Breast epithelium (tissue), 3 donors: ENCODE measurements around the gene HMCN1.

ENCODE experiments used
- POLR2A ChIP-seq: fragments of 450-650 bp; IDR thresholded peaks from one replicate; pipeline ENCODE4 v1.6.1; 2016; ENCODE audit warnings: antibody characterized with exemption, mild to moderate bottlenecking, moderate library complexity
- POLR2AphosphoS5 ChIP-seq, 3 donors: sonication (generic); formaldehyde crosslinking; IDR thresholded peaks; one replicate each; pipeline ENCODE4 v1.6.1; 2017; ENCODE audit warnings: antibody characterized with exemption in 3 of 3
- TF ChIP-seq, protein P1 (sequence below), 3 donors: fragments of 450-650 bp; IDR thresholded peaks; one replicate each; pipeline ENCODE4 v1.5.1; 2016 to 2017; ENCODE audit warnings: antibody characterized with exemption in 3 of 3, mild to moderate bottlenecking in 3 of 3, moderate library complexity in 3 of 3

DNA sequence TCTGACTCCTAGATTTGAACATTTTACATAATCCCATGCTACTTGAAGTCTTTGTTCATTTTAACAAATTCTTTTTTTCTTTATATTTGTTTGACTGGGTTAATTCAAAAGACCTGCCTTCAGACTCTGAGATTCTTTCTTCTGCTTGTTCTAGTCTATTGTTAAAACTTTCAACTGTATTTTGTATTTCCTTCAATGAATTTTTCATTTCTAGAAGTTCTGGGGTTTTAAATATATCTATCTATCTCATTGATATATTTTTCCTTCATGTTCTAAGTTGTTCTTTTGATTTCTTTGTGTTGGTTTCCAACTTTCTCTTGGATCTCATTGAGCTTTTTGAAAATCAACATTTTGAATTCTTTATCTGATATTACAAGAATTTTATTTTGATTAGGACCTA is 64.3 kb downstream of the HMCN1 start:
- TF ChIP-seq, protein P1, sequence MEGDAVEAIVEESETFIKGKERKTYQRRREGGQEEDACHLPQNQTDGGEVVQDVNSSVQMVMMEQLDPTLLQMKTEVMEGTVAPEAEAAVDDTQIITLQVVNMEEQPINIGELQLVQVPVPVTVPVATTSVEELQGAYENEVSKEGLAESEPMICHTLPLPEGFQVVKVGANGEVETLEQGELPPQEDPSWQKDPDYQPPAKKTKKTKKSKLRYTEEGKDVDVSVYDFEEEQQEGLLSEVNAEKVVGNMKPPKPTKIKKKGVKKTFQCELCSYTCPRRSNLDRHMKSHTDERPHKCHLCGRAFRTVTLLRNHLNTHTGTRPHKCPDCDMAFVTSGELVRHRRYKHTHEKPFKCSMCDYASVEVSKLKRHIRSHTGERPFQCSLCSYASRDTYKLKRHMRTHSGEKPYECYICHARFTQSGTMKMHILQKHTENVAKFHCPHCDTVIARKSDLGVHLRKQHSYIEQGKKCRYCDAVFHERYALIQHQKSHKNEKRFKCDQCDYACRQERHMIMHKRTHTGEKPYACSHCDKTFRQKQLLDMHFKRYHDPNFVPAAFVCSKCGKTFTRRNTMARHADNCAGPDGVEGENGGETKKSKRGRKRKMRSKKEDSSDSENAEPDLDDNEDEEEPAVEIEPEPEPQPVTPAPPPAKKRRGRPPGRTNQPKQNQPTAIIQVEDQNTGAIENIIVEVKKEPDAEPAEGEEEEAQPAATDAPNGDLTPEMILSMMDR (IDR thresholded peaks at IDR 0.05) = no peak
- no peak for TF ChIP-seq POLR2AphosphoS5 (IDR thresholded peaks at IDR 0.05)
- no peak for TF ChIP-seq POLR2A
